HG03460 (cell line): ENCODE results near the gene ZMAT5.

Experiments used
- ATAC-seq: cut with Tn5 transposase; IDR thresholded peaks from one replicate; pipeline ENCODE4 v1.9.1; 2021; ENCODE audit not compliant: unreplicated experiment

ZMAT5 gene

GRCh38 chr22:29710922-29711593, 55.7 kb downstream of the ZMAT5 start:
- no peak for ATAC-seq

GRCh38 chr22:29710193-29710592, 56.6 kb downstream of the ZMAT5 start:
- ATAC-seq, result no peak

- ATAC-seq, result no peak
Observed at GRCh38 chr22:29707471-29707870, 59.3 kb downstream of the ZMAT5 start.

GRCh38 chr22:29707010-29707409, 59.8 kb downstream of the ZMAT5 start:
- ATAC-seq, result no peak

GRCh38 chr22:29706486-29706885, 60.3 kb downstream of the ZMAT5 start:
- ATAC-seq, result no peak

- no peak for ATAC-seq
Observed at GRCh38 chr22:29705651-29706050, 61.2 kb downstream of the ZMAT5 start.

- no peak for ATAC-seq
Observed at GRCh38 chr22:29704528-29705285, 62.1 kb downstream of the ZMAT5 start.

GRCh38 chr22:29703569-29704195, 63.1 kb downstream of the ZMAT5 start:
- ATAC-seq, result no peak

- ATAC-seq, result no peak
Observed at GRCh38 chr22:29702931-29703501, 63.8 kb downstream of the ZMAT5 start.

- ATAC-seq, result no peak
Observed at GRCh38 chr22:29702000-29702930, 64.5 kb downstream of the ZMAT5 start.

- no peak for ATAC-seq
Observed at GRCh38 chr22:29701155-29701999, 65.4 kb downstream of the ZMAT5 start.

- ATAC-seq, result no peak
Observed at GRCh38 chr22:29700900-29701154, 66.0 kb downstream of the ZMAT5 start.

- no peak for ATAC-seq
Observed at GRCh38 chr22:29700206-29700899, 66.5 kb downstream of the ZMAT5 start.

- no peak for ATAC-seq
Observed at GRCh38 chr22:29697853-29698598, 68.8 kb downstream of the ZMAT5 start.

GRCh38 chr22:29695129-29695926, 71.5 kb downstream of the ZMAT5 start:
- no peak for ATAC-seq

- ATAC-seq, result no peak
Observed at GRCh38 chr22:29693671-29694070, 73.1 kb downstream of the ZMAT5 start.

GRCh38 chr22:29693161-29693560, 73.6 kb downstream of the ZMAT5 start:
- ATAC-seq, result no peak

- no peak for ATAC-seq
Observed at GRCh38 chr22:29692327-29692640, 74.5 kb downstream of the ZMAT5 start.
